ENCODE results near the gene RIMKLB. TPM values are rescaled to one million over a fixed set of nuclear protein-coding genes. Genes with fewer than 3 reads are reported as not detected.
"Not testable (repeated sequence)": the region's sequence is repeated elsewhere in the genome, so short reads cannot be mapped to it uniquely, and the experiment has no call there.

RIMKLB gene
- total RNA-seq, 1 donor from 2014 or later = 164 TPM

GRCh38 chr12:8813572-8814357, 116.0 kb downstream of the RIMKLB start:
- DNase-seq (ENCODE audit: low spot score in 2 of 2) (no peak), FAIRE-seq (no peak)

GRCh38 chr12:8816448-8817050, 118.8 kb downstream of the RIMKLB start:
- DNase-seq (ENCODE audit: low spot score in 2 of 2) (no peak), FAIRE-seq (no peak)

- DNase-seq (ENCODE audit: low spot score in 2 of 2) (no peak), FAIRE-seq (no peak)
Measured at GRCh38 chr12:8817856-8818255, 120.1 kb downstream of the RIMKLB start.

- no peak for DNase-seq (ENCODE audit: low spot score in 2 of 2)
Measured at GRCh38 chr12:8818526-8818925, 120.7 kb downstream of the RIMKLB start.

GRCh38 chr12:8819666-8819980, 121.8 kb downstream of the RIMKLB start:
- FAIRE-seq = no peak
- no peak for DNase-seq (ENCODE audit: low spot score in 2 of 2)

More at GRCh38 chr12:8818526-8818925, 120.7 kb downstream of the RIMKLB start:
- no peak for FAIRE-seq

GRCh38 chr12:8820676-8821407, 123.1 kb downstream of the RIMKLB start:
- FAIRE-seq = not testable (repeated sequence)

GRCh38 chr12:8821591-8821990, 123.8 kb downstream of the RIMKLB start:
- FAIRE-seq = no peak
- no peak for DNase-seq (ENCODE audit: low spot score in 2 of 2)

More at GRCh38 chr12:8820676-8821407, 123.1 kb downstream of the RIMKLB start:
- not testable (repeated sequence) for DNase-seq (ENCODE audit: low spot score in 2 of 2)

GRCh38 chr12:8822298-8822697, 124.5 kb downstream of the RIMKLB start, which contains the start of gene A2ML1:
A2ML1 (plus strand) TSS chr12:8822621; CDS start chr12:8822652, 31 bp downstream.
- FAIRE-seq (no peak), DNase-seq (ENCODE audit: low spot score in 2 of 2) (no peak)

GRCh38 chr12:8823565-8824300, 125.9 kb downstream of the RIMKLB start:
- FAIRE-seq (no peak), DNase-seq (ENCODE audit: low spot score in 2 of 2) (peak in 1 of 2 donors; percentile 46)

GRCh38 chr12:8827551-8828256, 129.9 kb downstream of the RIMKLB start:
- DNase-seq (ENCODE audit: low spot score in 2 of 2) (no peak), FAIRE-seq (no peak)

- no peak for FAIRE-seq
Measured at GRCh38 chr12:8828257-8829124, 130.7 kb downstream of the RIMKLB start.

GRCh38 chr12:8829125-8829518, 131.3 kb downstream of the RIMKLB start:
- DNase-seq (ENCODE audit: low spot score in 2 of 2) = no peak
- FAIRE-seq = no peak

More at GRCh38 chr12:8828257-8829124, 130.7 kb downstream of the RIMKLB start:
- DNase-seq (ENCODE audit: low spot score in 2 of 2) = no peak

GRCh38 chr12:8829621-8830020, 131.8 kb downstream of the RIMKLB start:
- FAIRE-seq (no peak), DNase-seq (ENCODE audit: low spot score in 2 of 2) (no peak)

- FAIRE-seq = no peak
- DNase-seq (ENCODE audit: low spot score in 2 of 2) = no peak
Measured at GRCh38 chr12:8831116-8831515, 133.3 kb downstream of the RIMKLB start.

- no peak for FAIRE-seq
- no peak for DNase-seq (ENCODE audit: low spot score in 2 of 2)
Measured at GRCh38 chr12:8832500-8832899, 134.7 kb downstream of the RIMKLB start.
